Activated CD8-positive, alpha-beta T cell treated with anti-CD3 and anti-CD28 coated beads, Interleukin-2, amount 10 ng/mL, durations not matched to agents 7 days and 5 days (primary cell): ENCODE results near the gene LHFPL6. TPM values are rescaled to one million over a fixed set of nuclear protein-coding genes. Genes with fewer than 3 reads are reported as not detected.

Experiments
- ATAC-seq: fragments of 150-1000 bp; cut with Tn5 transposase; one replicate; pipeline ENCODE4 v1.10.0; 2021; ENCODE audit warnings: moderate library complexity
- CTCF ChIA-PET: fragments of 350-600 bp; sonication (Branson Sonifier 250); formaldehyde crosslinking; loops from one replicate; lab custom pipeline; 2021; ENCODE audit warnings: antibody characterized with exemption; lab: Charles Lee
- POLR2A ChIA-PET: fragments of 350-600 bp; sonication (Branson Sonifier 250); formaldehyde crosslinking; loops from one replicate; lab custom pipeline; 2021; ENCODE audit warnings: antibody characterized with exemption; lab: Charles Lee
- DNase-seq: peaks from one replicate; pipeline ENCODE4 v3.0.0-alpha.2; 2020
- H3K27ac Mint-ChIP-seq: one replicate; pipeline ENCODE4 v1.8.0; 2021; ENCODE audit warnings: mild to moderate bottlenecking, mixed read lengths
- H3K27me3 Mint-ChIP-seq: one replicate; pipeline ENCODE4 v1.8.0; 2021; ENCODE audit warnings: low read depth, mixed read lengths
- H3K36me3 Mint-ChIP-seq: one replicate; pipeline ENCODE4 v1.8.0; 2021; ENCODE audit warnings: low read depth, mixed read lengths
- H3K4me1 Mint-ChIP-seq: one replicate; pipeline ENCODE4 v1.8.0; 2021; ENCODE audit warnings: low read depth, mixed read lengths
- H3K4me3 Mint-ChIP-seq: one replicate; pipeline ENCODE4 v1.8.0; 2021; ENCODE audit warnings: mild to moderate bottlenecking, mixed read lengths
- H3K9me3 Mint-ChIP-seq: one replicate; pipeline ENCODE4 v1.8.0; 2022; ENCODE audit warnings: mixed read lengths; ENCODE audit not compliant: insufficient read depth
- total RNA-seq, 2 experiments: library from RNA; stranded (reverse); gene quantifications; one replicate each; pipeline ENCODE4 v1.2.3, GENCODE V29; 2021

LHFPL6 gene
- total RNA-seq, 2 experiments from 2014 or later, result 0.13 TPM; not detected in 1

DNA sequence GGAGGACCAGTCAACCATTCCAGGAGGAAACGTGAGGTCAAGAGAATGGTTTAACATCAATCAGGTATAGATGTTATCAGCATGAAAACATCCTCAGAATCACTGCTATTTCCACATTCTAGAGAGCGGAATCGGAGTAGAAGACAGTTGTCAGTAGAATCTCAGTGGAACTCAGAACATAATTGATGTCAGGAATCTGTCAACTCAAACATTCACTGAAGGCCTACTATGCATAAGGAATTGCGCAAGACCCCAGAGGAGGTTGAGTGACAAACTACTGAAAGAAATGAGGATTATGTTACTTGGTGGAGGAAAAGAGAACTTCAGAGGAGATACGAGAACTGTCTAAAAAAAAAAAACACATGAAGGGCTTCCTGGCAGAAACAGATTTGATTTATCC lies 97.8 kb downstream of the LHFPL6 start:
- Mint-ChIP-seq H3K9me3 (no peaks in the 10 kb centered on the region), H3K4me3 (no peak overlapping the region), H3K36me3 (no peaks in the 10 kb centered on the region), H3K4me1 (no peaks in the 10 kb centered on the region), H3K27ac (no peak overlapping the region), H3K27me3 (peaks cover 2% of the 10 kb centered on the region)
- ATAC-seq (no peak), DNase-seq (no peak)
- ChIA-PET POLR2A (no interaction called here), CTCF (no interaction called here)

DNA sequence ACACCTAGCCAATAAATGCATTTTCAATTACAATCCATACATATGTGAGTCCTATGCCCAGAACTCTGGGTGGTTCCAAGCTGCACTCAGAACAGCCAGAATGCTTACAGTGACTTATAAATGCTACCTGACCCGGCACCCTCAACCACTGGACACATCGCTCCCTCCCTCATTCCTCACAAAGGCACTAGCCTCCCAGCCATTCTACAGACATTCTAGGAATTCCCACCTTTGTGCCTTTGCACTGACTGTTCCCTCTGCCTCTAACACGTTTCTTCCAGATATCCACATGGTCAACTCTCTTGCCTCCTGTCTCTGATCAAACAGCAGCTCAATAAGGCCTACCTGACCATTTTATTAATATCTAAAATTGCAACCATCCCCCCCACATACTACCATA lies 99.9 kb downstream of the LHFPL6 start:
- H3K27ac Mint-ChIP-seq, result no peak overlapping the region
- H3K4me3 Mint-ChIP-seq, result no peak overlapping the region
- H3K27me3 Mint-ChIP-seq, result peaks cover 2% of the 10 kb centered on the region
- no peaks in the 10 kb centered on the region for H3K4me1 Mint-ChIP-seq
- POLR2A ChIA-PET, result no interaction called here
- CTCF ChIA-PET, result no interaction called here
- ATAC-seq (no peak), DNase-seq (no peak)
- no peaks in the 10 kb centered on the region for H3K36me3 Mint-ChIP-seq
- H3K9me3 Mint-ChIP-seq, result no peaks in the 10 kb centered on the region

DNA sequence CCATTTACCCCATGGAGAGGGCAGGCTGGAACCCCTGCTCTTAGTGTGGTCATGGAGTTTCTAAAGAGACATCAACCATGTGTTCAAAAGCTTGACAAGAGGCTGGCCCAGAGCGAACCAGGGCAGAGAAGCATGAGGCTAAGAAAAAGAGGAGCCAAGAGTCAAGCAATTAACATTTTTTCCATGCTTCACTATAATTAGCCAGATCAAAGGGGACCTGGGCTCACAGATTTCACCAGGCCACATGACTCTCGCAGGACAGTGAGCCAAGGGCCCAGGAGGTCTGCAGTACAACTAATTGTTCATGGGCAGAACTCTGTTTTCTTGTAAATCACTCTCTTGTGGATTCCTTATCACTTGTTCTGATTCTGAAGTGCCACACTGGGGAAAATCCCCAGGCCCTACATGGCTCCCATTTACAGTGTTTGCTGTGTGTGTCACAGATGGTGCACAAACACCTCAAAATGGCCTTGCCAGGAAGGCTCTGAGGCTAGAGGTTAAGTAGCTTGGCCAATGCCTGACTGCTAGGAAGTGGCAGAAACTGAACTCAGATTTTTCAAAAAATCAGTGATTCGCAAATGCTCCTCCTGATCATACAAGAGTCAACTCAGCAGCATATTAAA lies 101.2 kb downstream of the LHFPL6 start:
- no peak overlapping the region for H3K4me3 Mint-ChIP-seq
- DNase-seq, result no peak
- no peak for ATAC-seq
- H3K27me3 Mint-ChIP-seq, result peaks cover 5% of the 10 kb centered on the region
- H3K4me1 Mint-ChIP-seq, result no peaks in the 10 kb centered on the region
- POLR2A ChIA-PET, result no interaction called here
- H3K36me3 Mint-ChIP-seq, result no peaks in the 10 kb centered on the region
- CTCF ChIA-PET, result no interaction called here
- no peak overlapping the region for H3K27ac Mint-ChIP-seq
- H3K9me3 Mint-ChIP-seq, result no peaks in the 10 kb centered on the region

DNA sequence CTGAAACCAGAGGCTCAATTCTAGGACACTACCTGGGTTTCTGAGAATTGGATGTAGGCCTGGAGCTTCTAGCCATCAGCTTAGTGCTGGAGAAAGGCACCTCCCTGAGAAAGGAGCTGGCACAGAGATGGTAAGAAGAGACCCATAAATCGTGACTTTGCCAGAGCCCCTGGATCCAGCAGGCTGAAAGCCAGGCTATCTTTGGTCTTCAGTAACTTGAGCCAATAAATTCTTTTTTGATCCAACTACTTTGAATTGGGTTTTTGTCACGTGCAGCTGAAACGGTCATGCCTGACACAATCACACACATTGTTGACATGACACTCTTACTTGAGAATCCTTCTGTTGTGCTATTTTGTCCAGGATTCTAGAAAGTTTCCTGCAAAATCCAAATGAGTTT lies 103.4 kb downstream of the LHFPL6 start:
- DNase-seq (no peak), ATAC-seq (no peak)
- ChIA-PET POLR2A (no interaction called here), CTCF (interaction anchor here (1.6 kb wide), 1 partner anchor 117 kb away, joined by 3 read pairs; no protein-coding TSS in a partner anchor)
- H3K27me3 Mint-ChIP-seq, result peaks cover 3% of the 10 kb centered on the region
- no peaks in the 10 kb centered on the region for H3K9me3 Mint-ChIP-seq
- no peak overlapping the region for H3K4me3 Mint-ChIP-seq
- H3K4me1 Mint-ChIP-seq, result no peaks in the 10 kb centered on the region
- no peaks in the 10 kb centered on the region for H3K36me3 Mint-ChIP-seq
- H3K27ac Mint-ChIP-seq, result no peak overlapping the region

DNA sequence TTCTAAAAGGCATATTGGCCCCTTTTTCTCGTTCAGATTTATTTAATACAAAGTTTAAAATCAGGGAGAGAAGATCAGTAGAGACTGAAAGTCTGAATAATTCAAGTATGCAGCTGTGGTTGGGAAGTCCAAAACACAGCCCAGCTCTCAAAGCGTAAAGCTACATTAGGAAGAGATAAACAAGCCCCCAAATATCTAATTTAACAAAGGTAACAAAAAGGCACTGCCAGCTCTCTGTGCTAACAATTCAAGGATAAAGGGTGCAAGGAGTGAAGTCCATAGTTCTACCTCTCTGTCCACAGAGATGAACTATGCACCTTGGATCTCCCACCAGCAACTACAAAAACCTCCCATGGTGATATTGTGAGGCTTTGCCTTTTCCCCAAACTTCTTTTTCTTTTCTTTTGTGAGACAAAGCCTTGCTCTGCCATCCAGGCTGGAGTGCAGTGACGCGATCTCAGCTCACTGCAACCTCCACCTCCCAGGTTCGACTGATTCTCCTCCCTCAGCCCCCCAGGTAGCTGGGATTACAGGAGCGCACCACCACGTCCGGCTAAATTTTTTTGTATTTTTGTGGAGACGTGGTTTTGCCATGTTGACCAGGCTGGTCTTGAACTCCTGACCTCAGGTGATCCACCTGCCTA lies 104.4 kb downstream of the LHFPL6 start:
- Mint-ChIP-seq H3K4me3 (no peak overlapping the region), H3K4me1 (no peaks in the 10 kb centered on the region), H3K27me3 (peaks cover 3% of the 10 kb centered on the region), H3K9me3 (no peaks in the 10 kb centered on the region), H3K27ac (no peak overlapping the region), H3K36me3 (no peaks in the 10 kb centered on the region)
- DNase-seq (no peak), ATAC-seq (no peak)
- CTCF ChIA-PET, result interaction anchor here (1.3 to 1.6 kb wide), 2 partner anchors 8 to 118 kb away, joined by 3 to 4 read pairs; no protein-coding TSS in a partner anchor
- POLR2A ChIA-PET, result no interaction called here

DNA sequence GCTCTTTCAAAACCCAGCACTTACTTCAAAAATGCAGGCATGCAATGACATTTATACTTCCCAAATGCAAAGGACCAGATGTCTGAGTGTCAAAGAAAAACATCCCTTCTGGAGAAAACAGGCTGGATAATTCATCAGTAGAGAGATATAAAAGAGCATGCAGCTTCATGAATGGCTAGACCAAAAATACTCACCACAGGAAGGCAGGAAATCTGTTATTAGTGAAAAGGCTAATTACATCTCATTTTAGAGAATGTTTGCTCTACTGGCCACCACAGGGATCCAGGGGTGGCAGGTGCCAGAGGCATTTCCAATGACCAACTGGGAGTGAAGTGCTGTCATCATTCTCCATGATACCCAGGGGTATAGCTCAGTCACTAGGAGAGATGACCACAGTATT lies 106.5 kb downstream of the LHFPL6 start:
- Mint-ChIP-seq H3K4me1 (no peaks in the 10 kb centered on the region), H3K9me3 (no peaks in the 10 kb centered on the region), H3K27me3 (peaks cover 3% of the 10 kb centered on the region), H3K4me3 (no peak overlapping the region), H3K36me3 (no peaks in the 10 kb centered on the region), H3K27ac (no peak overlapping the region)
- POLR2A ChIA-PET, result no interaction called here
- CTCF ChIA-PET, result interaction anchor here (1.0 to 1.8 kb wide), 3 partner anchors 8 to 119 kb away, joined by 3 to 5 read pairs (median 3); no protein-coding TSS in a partner anchor
- DNase-seq (no peak), ATAC-seq (no peak)

DNA sequence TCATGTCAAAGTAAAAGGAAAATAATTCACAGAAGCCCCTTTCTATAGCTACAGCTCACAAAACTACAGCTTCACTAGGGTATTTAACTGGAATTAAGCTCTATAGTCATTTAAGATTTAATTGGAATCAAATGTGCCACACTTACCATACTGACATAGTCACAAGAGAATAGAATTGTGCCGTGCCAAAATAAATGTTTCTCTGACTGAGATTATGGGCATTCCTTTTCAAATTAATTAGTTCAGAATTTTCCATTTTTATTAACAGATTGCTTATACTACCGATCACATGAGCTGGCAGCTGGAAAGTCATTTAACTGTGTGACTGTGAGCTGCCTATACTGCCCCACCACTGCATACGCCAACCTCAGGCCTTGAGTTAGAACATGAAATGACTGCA lies 108.4 kb downstream of the LHFPL6 start:
- ChIA-PET CTCF (no interaction called here), POLR2A (no interaction called here)
- Mint-ChIP-seq H3K9me3 (no peaks in the 10 kb centered on the region), H3K36me3 (no peaks in the 10 kb centered on the region), H3K4me3 (no peak overlapping the region), H3K4me1 (no peaks in the 10 kb centered on the region), H3K27me3 (peaks cover 3% of the 10 kb centered on the region), H3K27ac (no peak overlapping the region)
- ATAC-seq (no peak), DNase-seq (no peak)

DNA sequence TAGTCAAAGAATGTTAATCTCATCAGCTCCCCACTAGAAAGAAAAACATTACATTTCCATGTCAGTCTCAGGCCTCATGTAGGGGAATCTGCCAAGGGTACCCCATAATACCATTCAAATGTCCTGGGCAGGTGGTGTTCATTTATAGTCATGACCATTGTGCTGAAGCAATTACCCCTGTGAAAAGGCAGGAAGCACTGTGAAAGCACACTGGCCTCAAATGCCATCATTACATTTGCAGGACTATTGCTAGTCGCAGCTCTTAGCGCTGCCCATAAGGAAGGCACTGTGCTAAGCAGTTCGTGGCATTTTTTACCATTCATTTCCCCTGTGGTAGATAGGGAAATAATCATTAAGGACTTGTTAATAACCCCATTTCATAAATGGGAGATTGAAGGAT lies 109.0 kb downstream of the LHFPL6 start:
- Mint-ChIP-seq H3K36me3 (no peaks in the 10 kb centered on the region), H3K4me1 (no peaks in the 10 kb centered on the region), H3K27me3 (peaks cover 3% of the 10 kb centered on the region), H3K27ac (no peak overlapping the region), H3K9me3 (no peaks in the 10 kb centered on the region), H3K4me3 (no peak overlapping the region)
- ChIA-PET CTCF (no interaction called here), POLR2A (no interaction called here)
- no peak for ATAC-seq
- no peak for DNase-seq

DNA sequence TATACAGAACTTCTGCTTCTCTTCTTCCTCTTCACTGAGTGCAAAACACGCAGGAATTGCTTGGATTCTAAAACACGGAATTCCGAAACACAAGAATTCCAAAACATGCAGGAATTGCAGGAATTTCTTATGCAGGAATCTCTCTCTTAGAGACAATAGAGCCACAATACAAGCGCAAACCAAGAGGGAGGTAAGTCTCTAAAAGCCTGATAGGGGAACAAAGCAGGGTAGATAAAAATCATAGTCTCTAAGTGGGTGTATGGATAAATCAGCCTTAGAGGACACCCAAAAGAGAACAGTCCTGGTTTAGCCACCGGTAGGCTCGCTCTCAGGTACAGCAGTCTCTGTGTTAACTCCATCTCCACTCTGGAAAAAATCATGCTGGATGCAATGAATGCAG lies 112.9 kb downstream of the LHFPL6 start:
- no peaks in the 10 kb centered on the region for H3K36me3 Mint-ChIP-seq
- no peaks in the 10 kb centered on the region for H3K4me1 Mint-ChIP-seq
- no peak overlapping the region for H3K4me3 Mint-ChIP-seq
- no peak for DNase-seq
- H3K9me3 Mint-ChIP-seq, result no peaks in the 10 kb centered on the region
- CTCF ChIA-PET, result no interaction called here
- H3K27ac Mint-ChIP-seq, result no peak overlapping the region
- no peaks in the 10 kb centered on the region for H3K27me3 Mint-ChIP-seq
- ATAC-seq, result no peak
- POLR2A ChIA-PET, result no interaction called here

DNA sequence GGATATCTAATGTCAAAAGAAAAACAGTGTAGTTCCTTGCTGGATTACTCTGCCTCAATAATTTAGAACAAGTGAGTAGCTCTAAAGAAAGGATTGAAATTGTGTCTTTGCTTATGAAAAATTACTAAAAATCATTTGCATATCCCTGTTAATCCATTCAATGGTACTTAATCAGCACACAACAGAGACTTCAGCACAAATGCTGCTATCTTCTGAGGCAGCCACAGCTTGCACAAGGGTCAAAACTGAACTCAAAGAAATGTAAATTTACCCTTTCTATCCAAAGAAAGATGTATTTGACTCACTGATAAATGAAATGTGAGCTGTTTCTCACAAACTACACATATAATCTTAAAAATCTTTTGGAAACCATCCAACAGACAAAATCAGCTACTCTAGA lies 116.2 kb downstream of the LHFPL6 start:
- no peak for DNase-seq
- no peak overlapping the region for H3K27ac Mint-ChIP-seq

DNA sequence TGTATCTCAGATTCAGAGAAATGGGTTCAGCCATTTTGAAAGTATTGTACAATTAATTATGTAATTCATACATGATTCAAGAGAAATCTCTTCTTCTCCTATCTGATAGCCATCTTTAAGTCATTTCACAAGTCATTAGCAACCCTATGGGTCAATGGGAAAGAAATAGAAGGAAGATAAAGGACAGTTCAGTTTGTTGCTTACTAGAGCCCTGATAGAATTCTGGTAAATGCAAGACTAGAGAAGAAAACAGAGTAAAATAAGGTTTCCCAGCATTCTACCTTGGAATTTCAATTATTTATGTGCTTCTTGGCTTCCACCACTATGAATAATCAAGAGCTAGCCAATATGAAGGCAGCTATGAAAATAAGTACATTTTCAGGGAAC lies 117.7 kb downstream of the LHFPL6 start:
- no peaks in the 10 kb centered on the region for H3K4me1 Mint-ChIP-seq
- no peak for ATAC-seq

More for the DNA sequence above, 116.2 kb downstream of the LHFPL6 start:
- no peaks in the 10 kb centered on the region for H3K4me1 Mint-ChIP-seq
- peaks cover 4% of the 10 kb centered on the region for H3K27me3 Mint-ChIP-seq
- ChIA-PET POLR2A (no interaction called here), CTCF (no interaction called here)
- no peaks in the 10 kb centered on the region for H3K9me3 Mint-ChIP-seq
- no peak for ATAC-seq
- no peak overlapping the region for H3K4me3 Mint-ChIP-seq
- no peaks in the 10 kb centered on the region for H3K36me3 Mint-ChIP-seq

DNA sequence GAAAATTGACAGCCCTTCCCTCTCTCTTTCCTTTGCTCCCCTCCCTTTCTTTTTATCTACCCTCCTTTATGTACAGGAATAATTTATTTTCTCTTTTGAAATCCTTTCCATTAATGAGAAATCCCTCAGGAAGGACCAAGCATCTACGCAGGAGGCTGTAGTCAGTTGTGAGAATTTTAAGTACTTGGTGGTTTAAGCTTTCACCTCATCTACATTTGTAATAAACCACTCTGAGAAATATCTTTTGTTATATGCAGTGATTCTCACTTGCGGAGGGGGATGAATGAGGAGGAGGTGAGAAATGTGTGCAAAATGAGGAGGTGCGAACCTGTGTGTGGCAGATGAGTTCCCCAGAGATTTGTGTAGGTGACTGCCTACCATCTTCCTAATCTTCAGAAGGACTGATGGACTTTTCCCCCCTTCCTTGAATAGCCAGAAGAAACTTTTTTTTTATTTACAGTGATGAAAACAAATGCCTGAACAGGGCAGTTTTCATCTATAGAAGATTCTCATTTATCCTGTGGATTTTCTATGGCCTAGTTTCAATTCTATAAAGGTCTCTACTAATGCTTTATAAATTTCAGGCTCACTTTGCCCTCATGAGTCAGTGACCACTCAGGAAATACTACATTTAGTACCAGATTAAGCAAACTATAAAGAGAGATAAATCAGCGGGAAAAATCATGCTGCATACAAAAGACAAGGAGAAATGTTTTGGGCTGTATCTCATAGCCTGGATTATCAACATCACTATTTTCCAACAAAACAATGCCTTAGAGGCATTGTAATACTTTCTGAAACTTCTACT lies 118.3 kb downstream of the LHFPL6 start:
- H3K27me3 Mint-ChIP-seq, result peaks cover 4% of the 10 kb centered on the region
- no peak overlapping the region for H3K27ac Mint-ChIP-seq
- CTCF ChIA-PET, result no interaction called here
- no peak for ATAC-seq
- no peak overlapping the region for H3K4me3 Mint-ChIP-seq
- DNase-seq, result no peak
- no peaks in the 10 kb centered on the region for H3K9me3 Mint-ChIP-seq
- POLR2A ChIA-PET, result no interaction called here
- no peaks in the 10 kb centered on the region for H3K4me1 Mint-ChIP-seq
- no peaks in the 10 kb centered on the region for H3K36me3 Mint-ChIP-seq

More for the DNA sequence above, 117.7 kb downstream of the LHFPL6 start:
- Mint-ChIP-seq H3K4me3 (no peak overlapping the region), H3K9me3 (no peaks in the 10 kb centered on the region), H3K36me3 (no peaks in the 10 kb centered on the region), H3K27ac (no peak overlapping the region), H3K27me3 (peaks cover 4% of the 10 kb centered on the region)
- no peak for DNase-seq
- ChIA-PET CTCF (no interaction called here), POLR2A (no interaction called here)
